ENCODE results near the gene G3BP1. TPM values are rescaled to one million over a fixed set of nuclear protein-coding genes. Genes with fewer than 3 reads are reported as not detected.

G3BP1 gene
- total and polyA plus RNA-seq, 2 of the 13 experiments (the other 11 are each of a cell fraction or from before 2014, with no cell fraction given) = 36.7 to 320 TPM

GRCh38 chr5:151815051-151815450 lies 43.3 kb downstream of the G3BP1 start:
- Histone ChIP-seq H3K4me2 (ENCODE audit: low read depth, low read length) (no peak overlapping the region), H3K27me3 (ENCODE audit: control insufficient read depth in 1 of 2, insufficient read depth in 2 of 2, low read length in 2 of 2) (no peaks in the 10 kb centered on the region), H3K79me2 (ENCODE audit: insufficient read depth, low read length) (no peaks in the 10 kb centered on the region), H3K4me3 (replicated peaks in 1 of 3; ENCODE audit: insufficient read depth in 1 of 3, low read depth in 2 of 3, low read length in 3 of 3) (no peak overlapping the region), H3K4me1 (ENCODE audit: insufficient read depth, low read length) (peaks cover 37% of the 10 kb centered on the region), H3K36me3 (replicated peaks in 1 of 2; ENCODE audit: control insufficient read depth in 1 of 2, insufficient read depth in 2 of 2, low read length in 2 of 2) (peaks cover 7 to 26% of the 10 kb centered on the region in 2 experiments), H3K9me3 (ENCODE audit: low read length) (no peaks in the 10 kb centered on the region), H3K9ac (ENCODE audit: insufficient read depth, low read depth, low read length) (no peak overlapping the region), H4K20me1 (ENCODE audit: insufficient read depth, low read length) (no peaks in the 10 kb centered on the region), H3K27ac (ENCODE audit: extremely low read length, insufficient read depth, low read length) (no peak overlapping the region), H2AFZ (ENCODE audit: low read length) (no peak overlapping the region)
- DNase-seq (ENCODE audit: low spot score) = no peak
- ATAC-seq = peak; percentile 10; the same call in 1 of the 3 replicates
- 71% methylated on average over 1 of the region's 1 CpG for WGBS (ENCODE audit: low lambda C conversion rate)
- ChIA-PET CTCF (ENCODE audit: low intra/inter-chr PET ratio, low total read pairs) (no interaction called here), POLR2A (interaction anchor here (3.2 kb wide), 1 partner anchor 44 kb away, joined by 13 read pairs; the partner anchor contains the start of gene G3BP1)
- no TSS peak for BruUV-seq (replicated peaks)
- TF ChIP-seq POLR2G (IDR thresholded peaks at IDR 0.05; ENCODE audit: low read depth, low read length) = no peak
- peak; percentile 40 for TF ChIP-seq RBM22 (optimal IDR thresholded peaks at IDR 0.05; ENCODE audit: low read length)
- intact Hi-C loops (cut with micrococcal nuclease; ENCODE audit: unreplicated experiment) = no loop called here
- in situ Hi-C loops (cut with HindIII; ENCODE audit: extremely low pct_ligation_motif_present, low pct_unique_long_range_greater_than_20kb) = no loop called here
- FAIRE-seq = no peak

- FAIRE-seq = peak; percentile 73
- peak; percentile 92 for DNase-seq (ENCODE audit: low spot score)
- H3K27me3 ChIP-seq (ENCODE audit: control insufficient read depth in 1 of 2, insufficient read depth in 2 of 2, low read length in 2 of 2) = no peaks in the 10 kb centered on the region
- peak overlapping the region; percentile 93 for H3K27ac ChIP-seq (ENCODE audit: extremely low read length, insufficient read depth, low read length)
- no peaks in the 10 kb centered on the region for H4K20me1 ChIP-seq (ENCODE audit: insufficient read depth, low read length)
- H3K9ac ChIP-seq (ENCODE audit: insufficient read depth, low read depth, low read length) = peak overlapping the region; percentile 59
- ChIA-PET CTCF (ENCODE audit: low intra/inter-chr PET ratio, low total read pairs) (no interaction called here), POLR2A (interaction anchor here (1.0 to 4.7 kb wide), 3 partner anchors 38 to 62 kb away, joined by 3 to 73 read pairs (median 3); partner anchors contain the start of gene G3BP1)
- no TSS peak for BruUV-seq (replicated peaks)
- peaks cover 0 to 2% of the 10 kb centered on the region in 2 experiments; a peak in 3 of 5 replicates for H3K36me3 ChIP-seq (replicated peaks in 1 of 2; ENCODE audit: control insufficient read depth in 1 of 2, insufficient read depth in 2 of 2, low read length in 2 of 2)
- in situ Hi-C loops (cut with HindIII; ENCODE audit: extremely low pct_ligation_motif_present, low pct_unique_long_range_greater_than_20kb) = no loop called here
- H3K79me2 ChIP-seq (ENCODE audit: insufficient read depth, low read length) = peaks cover 2% of the 10 kb centered on the region
- H3K4me2 ChIP-seq (ENCODE audit: low read depth, low read length) = peak overlapping the region; percentile 70
- H3K9me3 ChIP-seq (ENCODE audit: low read length) = no peaks in the 10 kb centered on the region
- intact Hi-C loops (cut with micrococcal nuclease; ENCODE audit: unreplicated experiment) = loop anchor here (2.0 kb wide), 1 partner anchor 47 kb away; no protein-coding TSS in a partner anchor
- ATAC-seq = peak; percentile 66
- peaks cover 57% of the 10 kb centered on the region for H3K4me1 ChIP-seq (ENCODE audit: insufficient read depth, low read length)
- H3K4me3 ChIP-seq (replicated peaks in 1 of 3; ENCODE audit: insufficient read depth in 1 of 3, low read depth in 2 of 3, low read length in 3 of 3) = peak overlapping the region in 1 of 3 experiments; percentile 49; a peak in 1 of 6 replicates
- no peak overlapping the region for H2AFZ ChIP-seq (ENCODE audit: low read length)
- TF ChIP-seq KDM5A (IDR thresholded peaks at IDR 0.05; ENCODE audit: borderline replicate concordance, low read length) (no peak), ZBTB25 (CRISPR knock-in tag; IDR thresholded peaks at IDR 0.05) (0 out of 2 replicates have a peak, but pooled peaks have one; percentile 61), ZNF646 (CRISPR knock-in tag; IDR thresholded peaks at IDR 0.05) (no peak), CEBPZ (IDR thresholded peaks at IDR 0.05; ENCODE audit: low read length) (no peak)
These were observed 48.1 kb downstream of the G3BP1 start for GRCh38 chr5:151819830-151820229.

Data from HepG2 (cell line).